HG03097 (cell line): ENCODE results near the gene U2AF1L4.
A peak's percentile ranks its signal among the peaks of the same experiment; 100 is the strongest.
"Not testable (repeated sequence)": the region's sequence is repeated elsewhere in the genome, so short reads cannot be mapped to it uniquely, and the experiment has no call there.

ENCODE experiments used
- ATAC-seq: cut with Tn5 transposase; IDR thresholded peaks from one replicate; pipeline ENCODE4 v1.9.1; 2021; ENCODE audit not compliant: unreplicated experiment, low FRiP score

U2AF1L4 gene

DNA sequence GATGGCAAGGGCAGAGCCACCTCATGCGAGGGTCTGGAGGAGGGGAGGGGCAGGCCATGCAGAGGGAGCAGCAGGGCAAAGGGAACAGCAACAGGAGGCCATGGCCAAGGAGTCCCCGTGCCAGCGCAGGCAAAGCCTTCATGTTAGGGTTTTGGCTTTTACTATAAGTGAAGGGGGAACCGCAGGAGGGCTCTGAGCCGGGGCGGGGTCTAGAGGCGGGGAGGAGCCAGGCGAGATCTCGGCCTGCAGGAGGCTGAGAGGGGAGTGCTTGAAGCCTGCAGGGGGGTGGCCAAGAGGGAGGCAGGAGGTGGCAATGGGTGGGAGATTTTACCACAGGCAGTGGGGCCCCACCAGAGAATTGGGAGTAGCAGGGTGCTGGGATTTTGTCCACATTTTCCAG, 36.4 kb upstream of the U2AF1L4 start:
- ATAC-seq = no peak

DNA sequence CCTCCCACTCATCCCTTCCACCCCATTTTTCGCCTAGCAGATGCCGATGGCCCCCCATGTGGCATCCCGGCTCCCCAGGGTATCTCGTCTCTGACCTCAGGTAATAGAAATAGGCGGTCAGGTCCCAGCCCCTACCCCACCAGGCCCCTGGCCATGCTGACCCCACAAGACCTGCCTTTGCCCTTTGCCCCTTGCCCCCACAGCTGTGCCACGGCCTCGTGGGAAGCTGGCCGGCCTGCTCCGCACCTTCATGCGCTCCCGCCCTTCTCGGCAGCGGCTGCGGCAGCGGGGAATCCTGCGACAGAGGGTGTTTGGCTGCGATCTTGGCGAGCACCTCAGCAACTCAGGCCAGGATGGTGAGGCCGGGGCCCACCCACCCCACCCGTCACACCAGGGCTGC, 35.5 kb upstream of the U2AF1L4 start:
- ATAC-seq = no peak

DNA sequence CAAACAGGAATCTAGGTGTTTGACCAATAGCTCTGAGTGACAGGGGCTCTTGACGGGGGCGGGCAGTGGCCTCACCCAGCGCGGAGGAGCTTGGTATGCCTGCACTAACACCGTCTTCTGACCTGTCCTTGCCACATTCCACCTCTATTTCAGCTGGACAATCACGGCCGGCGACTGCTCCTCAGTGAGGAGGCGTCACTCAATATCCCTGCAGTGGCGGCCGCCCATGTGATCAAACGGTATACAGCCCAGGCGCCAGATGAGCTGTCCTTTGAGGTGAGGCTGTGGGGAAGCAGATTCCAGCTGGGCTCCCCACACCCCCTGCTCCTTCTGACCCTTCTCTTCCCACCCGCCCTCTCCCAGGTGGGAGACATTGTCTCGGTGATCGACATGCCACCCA, 34.8 kb upstream of the U2AF1L4 start:
- ATAC-seq = no peak

DNA sequence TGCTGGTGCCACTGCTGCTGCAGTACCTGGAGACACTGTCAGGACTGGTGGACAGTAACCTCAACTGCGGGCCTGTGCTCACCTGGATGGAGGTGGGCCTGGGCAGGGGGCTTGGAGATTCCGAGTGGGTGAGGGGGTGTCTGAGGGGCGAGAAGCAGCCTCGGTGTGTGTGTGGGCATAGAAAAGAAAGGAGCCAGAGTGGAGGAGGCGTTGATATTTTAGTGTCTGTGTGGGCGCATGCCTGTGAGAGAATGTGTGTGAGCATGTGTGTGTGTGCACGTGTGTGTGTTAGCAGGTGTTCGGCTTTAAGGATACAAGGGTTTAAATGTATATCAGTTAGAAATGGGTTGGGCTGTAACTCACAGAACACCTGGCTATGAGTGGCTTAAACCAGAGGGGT, 33.8 kb upstream of the U2AF1L4 start:
- no peak for ATAC-seq

DNA sequence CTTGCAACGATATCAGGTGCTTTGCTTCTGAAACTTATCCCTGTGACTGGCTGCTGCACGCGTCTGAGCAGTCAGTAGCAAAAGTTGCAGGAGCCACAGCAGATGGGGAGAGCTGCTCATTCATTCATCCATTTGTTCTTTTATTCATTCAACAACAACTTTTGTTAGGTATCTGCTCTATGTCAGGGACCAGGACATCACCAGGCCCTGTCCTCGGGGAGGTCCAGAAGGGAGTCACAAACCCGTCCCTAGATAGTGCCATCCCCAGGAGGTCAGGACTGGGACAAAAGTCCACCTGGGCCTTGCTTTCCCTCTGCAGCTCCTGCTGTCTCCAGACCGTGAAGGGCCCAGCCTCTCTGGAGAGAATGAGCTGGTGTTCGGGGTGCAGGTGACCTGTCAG, 32.7 kb upstream of the U2AF1L4 start:
- no peak for ATAC-seq

DNA sequence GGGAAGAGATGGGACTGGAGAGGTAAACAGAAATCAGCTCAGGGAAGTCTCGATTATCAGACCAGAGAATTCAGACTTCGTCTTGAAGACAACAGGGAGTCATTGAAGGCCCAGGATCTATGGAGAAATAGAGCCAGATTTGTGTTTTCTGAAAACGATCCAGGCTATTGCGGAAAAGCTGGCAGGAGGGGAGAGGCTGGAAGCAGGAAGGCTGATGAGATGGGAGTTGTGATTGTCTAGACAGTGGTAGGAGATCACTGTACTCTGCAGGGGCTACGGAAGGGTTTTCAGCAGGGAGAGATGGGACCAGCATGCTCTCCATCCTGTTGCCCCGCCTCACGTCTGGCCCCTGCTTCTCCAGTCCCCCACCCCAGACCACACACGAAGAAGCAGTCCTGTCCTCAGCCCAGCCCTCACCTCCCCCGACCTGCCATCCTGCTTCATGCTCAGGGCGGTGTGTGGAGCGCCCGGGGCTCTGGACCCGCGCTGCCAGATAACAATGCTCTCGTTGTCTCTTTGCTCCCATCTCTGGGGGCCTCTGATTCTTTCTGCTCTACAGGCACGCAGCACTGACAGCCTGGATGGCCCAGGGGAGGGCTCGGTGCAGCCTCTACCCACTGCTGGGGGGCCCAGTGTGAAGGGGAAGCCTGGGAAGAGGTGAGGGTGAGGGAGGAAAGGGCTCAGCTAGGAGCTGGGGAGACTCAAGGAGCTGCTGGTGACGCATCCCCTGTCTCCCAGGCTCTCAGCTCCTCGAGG, 32.0 kb upstream of the U2AF1L4 start:
- ATAC-seq = no peak

DNA sequence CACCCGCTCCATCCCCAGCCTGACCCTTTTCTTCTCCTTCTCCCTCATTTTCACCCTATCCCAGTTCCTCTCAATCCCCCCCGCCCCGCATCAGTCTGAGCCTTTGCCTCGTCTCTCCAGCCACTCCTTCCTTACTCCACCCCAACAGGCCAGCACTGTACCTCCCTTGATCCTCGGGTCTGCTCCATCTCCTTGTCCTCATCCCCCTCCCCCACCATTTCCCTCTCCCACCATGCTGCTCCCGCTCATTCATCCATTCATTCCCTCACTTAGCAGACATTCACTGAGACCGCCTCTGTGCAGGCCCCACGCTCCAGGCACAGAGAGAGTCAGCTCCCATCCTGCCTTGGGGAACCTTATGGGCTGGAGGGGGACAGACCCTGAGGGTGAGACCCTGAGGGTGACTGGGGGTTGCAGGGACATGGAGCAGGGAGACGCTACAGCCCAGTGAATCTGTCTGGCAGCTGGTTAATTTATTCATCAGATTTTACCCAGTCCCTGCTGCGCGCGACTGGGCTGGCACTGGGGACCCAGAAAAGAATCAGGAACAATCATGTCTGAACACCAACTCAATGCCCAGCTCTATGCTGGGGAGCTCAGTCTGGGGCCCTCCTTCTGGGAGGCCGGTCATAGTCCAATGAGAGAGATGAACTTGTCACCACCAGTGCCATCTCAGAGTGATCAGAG, 31.0 kb upstream of the U2AF1L4 start:
- no peak for ATAC-seq

DNA sequence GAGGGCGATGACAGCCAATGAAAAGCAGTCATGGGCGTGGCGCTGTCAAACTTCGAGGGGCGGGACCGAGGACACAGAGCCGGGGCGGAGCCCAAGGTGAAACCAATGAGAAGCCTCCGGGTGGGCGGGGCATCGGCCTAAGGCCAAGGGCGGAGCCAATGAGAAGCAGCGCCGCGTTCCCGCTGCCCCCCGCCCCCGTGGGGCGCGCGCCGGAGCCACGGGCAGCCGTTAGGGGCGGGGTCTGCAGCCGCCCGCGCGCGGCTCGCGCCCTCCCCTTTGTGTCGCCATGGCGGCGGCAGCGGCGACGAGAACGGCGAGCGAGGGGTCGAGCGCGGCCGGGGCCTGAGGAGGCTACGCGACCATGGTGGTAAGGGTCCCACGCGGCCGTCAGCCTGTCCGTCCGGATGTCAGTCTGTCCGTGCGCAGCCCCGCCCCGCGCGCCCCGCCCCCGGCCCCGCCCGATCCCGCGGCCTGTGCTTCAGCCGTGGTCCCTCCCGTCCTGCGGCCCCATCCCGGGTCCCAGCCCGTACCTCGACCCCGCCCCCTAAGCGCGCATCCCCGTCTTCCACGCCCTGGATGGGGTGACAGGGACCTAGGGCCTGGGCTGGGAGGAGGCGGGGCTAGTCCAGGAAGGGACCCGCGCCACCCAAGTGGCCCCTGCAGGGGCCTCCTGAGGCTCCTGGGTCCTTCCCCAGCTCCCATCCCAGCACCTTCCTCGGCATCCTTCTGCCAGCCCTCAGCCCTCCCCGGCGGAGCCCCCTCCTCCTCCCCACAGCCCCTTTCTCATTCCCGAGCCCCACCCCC, 30.3 kb upstream of the U2AF1L4 start, which contains the start of gene ARHGAP33:
TSS of gene ARHGAP33 (plus strand) at position 267 of the 804 bp plus-strand sequence. CDS start at position 362, 95 bp downstream.
- peak; percentile 89 for ATAC-seq

DNA sequence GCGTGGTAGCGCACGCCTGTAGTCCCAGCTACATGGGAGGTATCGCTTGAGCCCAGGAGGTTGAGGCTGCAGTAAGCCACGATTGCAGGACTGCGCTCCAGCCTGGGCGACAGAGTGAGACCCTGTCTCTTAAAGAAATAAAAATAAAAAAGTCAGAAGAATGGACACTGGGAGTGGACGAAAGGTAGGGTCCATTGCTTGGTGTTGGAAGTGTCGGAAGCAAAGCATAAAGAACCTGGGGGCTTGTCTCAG, 29.8 kb upstream of the U2AF1L4 start:
- ATAC-seq = no peak

DNA sequence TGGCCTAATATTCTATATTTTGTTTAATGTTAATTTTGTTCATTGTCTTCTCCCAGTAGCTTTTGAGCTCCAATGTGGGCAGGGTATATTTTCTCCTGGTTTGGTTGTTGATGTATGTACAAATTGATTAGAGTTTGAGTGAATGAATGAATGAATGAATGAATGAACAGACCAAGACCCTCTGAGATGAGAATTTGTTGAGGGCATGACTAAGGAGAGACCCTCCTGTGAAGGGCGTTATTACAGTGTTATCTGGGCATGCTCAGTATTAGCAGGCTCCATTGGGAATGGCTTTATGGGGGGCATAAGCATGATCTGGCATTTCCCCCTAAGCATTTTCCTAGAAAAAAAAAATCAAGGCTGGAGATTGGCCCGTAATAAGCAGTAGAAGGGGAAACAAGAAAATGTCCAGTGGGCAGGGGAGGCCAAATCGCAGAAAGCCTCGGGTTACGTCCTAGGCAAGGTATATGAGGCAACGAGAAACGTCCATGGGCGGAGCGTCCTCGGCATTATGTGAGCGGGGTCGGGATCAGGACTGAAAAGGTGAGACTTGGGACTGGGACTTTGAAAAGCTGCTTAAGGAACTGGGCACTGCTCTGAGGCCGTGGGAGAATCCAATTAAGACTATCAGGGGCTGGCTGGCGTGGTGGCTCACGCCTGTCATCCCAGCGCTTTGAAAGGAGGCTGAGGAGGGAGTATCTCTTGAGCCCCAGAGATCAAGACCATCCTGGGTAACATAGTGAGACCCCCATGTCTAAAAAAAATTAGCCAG, 29.2 kb upstream of the U2AF1L4 start:
- ATAC-seq = no peak

DNA sequence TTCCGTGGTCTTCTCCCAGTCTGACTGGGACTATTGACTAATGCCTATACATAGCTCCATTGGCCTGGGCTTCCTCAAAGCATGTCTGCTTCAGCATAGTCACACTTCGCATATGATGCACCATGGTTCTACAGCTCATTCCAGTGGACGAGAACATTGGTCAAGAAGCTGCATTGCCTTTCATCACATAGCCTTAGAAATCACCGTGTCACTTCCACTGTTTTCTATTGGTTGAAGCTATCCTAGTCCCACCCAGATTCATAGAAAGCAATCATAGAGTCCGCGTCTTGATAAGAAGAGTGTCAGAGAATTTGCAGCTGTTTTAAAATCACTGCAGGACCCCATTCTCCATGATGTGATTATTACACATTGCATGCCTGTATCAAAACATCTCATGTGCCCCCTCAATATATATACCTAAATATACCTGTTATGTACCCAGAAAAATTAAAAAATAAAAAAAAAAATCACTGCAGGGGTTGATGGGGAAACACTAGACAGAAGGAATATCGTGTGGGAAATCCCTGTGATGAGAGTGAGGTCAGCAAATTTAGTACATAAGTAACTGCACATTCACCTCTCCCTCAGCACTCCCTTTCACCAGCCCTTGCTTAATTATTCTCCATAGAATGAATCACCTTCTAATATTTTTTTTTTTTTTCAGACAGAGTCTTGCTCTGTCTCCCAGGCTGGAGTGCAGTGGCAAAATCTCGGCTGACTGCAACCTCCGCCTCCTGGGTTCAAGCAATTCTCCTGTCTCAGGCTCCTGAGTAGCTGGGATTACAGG, 28.0 kb upstream of the U2AF1L4 start:
- ATAC-seq = no peak

DNA sequence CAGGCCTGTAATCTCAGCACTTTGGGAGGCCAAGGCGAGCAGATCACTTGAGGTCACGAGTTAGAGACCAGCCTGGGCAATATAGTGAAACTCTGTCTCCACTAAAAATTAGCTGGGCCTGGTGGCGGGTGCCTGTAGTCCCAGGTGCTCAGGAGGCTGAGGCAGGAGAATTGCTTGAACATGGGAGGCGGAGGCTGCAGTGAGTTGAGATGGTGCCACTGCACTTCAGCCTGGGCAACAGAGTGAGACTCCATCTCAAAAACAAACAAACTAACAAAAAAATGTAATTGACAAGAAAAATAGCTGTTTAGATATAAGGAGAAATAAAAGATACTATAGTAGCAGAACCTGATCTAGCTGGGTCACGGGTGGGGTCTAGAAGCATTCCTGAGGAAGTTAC, 27.1 kb upstream of the U2AF1L4 start:
- ATAC-seq = not testable (repeated sequence)

DNA sequence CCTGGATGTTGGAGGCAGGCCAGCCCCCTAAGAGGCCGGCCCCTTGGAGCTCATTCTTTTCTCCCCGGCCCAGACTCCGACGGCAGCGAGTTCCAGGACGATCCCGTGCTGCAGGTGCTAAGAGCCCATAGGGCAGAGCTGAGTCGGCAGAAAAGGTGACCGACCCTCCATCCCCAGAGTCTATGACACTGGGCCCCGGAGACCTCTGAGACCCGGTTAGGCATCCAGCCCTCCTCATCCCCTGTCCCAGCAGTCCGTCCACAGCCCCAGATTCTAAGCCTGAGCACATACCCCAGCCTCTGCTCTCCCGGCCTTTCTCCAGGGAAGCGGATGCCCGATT, 22.8 kb upstream of the U2AF1L4 start:
- ATAC-seq = no peak

DNA sequence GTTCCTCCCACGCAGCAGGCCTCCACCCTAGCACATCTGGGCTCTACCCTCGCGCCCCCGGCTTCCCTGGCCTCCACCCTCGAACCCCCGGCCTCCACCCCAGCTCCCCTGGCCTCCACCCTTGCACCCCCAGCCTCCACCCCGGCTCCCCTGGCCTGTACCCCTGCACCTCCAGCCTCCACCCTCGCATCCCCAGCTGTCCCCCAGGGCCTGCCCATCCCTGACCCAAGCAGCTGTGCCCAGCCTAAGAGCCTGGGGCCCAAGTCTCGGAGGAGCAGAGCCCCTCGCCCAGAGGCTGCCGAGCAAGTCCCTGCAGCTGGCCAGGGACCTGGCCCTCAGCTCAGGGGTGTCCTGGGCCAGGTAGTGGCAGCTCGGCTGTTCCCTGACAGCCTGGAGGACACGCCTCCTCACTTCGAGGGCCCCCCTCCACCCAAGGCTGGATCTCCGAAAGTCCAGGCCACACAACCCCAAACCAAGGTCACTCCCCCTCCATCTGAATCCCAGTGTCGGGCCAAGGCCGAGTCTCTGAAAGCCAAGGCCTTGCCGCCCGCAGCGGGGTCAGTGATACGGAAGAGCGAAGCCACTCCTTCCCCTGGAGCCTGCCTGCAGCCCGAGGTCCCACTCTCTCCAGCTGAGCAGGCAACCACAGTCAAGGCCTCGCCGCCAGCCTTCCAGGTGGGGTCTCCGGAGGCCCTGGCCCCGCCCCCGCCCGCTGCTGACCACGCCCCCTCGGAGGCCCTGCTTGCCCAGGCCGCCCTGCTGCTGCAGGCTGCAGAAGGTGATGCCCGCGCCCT, 22.3 kb upstream of the U2AF1L4 start:
- ATAC-seq = no peak

DNA sequence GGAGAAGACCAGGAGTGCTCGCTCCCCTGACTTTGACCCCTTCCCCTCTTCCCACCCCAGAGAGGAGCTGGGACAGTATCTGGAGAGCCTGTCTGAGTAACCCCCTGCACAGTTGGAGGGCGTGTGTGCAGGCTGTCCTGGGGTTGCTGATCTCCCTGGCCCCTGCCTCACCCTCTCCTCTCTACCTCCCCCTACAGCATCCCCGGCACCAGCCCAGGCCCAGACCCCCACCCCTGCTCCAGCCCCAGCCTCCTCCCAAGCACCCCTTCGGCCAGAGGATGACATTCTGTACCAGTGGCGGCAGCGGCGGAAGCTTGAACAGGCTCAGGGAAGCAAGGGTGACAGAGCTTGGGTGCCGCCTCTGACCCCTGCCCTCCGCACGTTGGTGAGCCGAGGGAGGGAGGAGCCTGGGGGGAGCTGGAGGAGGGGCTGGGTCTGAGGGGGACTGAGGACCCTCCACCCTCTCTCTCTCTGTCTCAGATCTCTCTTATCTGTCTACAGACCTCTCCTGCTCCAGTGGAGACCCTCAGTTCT, 21.4 kb upstream of the U2AF1L4 start:
- no peak for ATAC-seq

DNA sequence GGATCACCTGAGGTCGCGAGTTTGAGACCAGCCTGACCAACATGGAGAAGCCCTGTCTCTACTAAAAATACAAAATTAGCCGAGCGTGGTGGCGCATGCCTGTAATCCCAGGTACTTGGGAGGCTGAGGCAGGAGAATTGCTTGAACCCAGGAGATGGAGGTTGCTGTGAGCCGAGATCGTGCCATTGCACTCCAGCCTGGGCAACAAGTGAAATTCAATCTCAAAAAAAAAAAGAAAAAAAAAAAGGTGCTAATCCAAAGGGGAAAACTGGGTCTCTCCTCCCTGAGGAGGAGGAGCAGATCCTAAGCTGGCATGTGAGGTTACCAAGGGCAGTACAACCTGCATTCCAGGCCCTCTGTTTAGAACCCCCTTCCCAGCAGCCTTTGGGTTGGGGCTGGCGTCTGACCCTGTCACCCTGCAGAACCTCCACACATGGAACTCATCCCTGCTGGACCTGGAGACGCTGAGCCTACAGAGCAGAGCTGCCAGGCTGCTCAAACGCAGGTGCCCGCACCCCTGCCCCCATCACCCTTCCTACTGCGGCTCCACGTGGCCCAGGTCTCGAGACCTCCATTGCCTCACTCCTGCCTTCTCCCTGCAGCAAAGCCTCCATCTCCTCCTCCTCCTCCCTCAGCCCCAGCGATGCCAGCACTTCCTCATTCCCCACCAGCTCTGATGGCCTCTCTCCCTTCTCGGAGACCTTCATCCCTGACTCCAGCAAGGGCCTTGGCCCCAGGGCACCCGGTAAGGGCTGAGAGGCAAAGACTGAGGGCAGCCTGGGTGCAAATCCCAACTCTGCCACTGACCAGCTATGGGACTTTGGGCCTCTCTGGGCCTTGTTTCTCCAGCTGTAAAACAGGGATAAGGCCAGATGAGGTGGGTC, 19.5 kb upstream of the U2AF1L4 start:
- no peak for ATAC-seq

DNA sequence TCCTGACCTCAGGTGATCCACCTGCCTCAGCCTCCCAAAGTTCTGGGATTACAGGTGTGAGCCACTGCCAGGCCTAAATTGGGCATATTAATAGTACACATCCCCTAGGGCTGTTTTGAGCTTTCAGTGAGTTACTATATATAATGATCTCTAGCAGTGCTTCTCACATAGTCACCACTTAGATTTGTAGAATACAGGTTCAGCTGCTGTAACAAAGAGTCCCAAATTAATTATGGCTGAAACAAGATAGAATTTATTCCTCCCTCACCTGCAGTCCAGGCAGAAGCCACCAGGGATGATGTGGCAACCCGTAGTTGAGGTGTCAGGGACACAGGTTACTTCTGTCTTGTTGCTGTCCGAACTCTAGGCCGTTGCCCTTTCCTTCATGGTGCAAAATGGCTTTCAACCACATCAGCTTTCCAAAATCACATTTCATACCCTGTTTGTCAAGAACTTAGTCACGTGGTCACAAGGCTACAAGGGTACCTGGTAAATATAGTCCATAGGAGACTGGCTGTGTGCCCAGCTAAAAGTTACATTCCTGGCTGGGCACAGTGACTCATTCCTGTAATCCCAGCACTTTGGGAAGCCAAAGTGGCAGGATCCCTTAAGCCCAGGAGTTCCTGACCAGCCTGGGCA, 15.6 kb upstream of the U2AF1L4 start:
- ATAC-seq = no peak

DNA sequence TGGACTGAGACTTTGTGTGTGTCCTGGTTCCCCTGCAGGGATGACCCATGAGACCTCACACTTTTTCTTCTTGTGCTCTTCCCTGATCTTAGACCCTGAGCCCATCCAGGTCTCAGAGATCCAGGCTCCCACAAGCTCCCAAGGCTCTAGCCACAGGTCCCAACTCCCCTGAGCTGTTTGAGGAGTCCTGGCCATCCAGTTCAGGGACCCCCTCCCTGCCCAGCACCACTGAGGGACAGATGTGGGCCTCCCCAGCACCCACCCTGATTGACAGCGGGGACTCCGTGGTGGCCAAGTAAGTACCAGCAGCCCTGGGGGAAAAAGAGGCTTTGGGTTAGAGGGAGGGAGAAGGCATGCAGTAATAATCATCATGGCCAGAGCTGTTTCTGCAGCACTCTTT, 14.5 kb upstream of the U2AF1L4 start:
- ATAC-seq = no peak
